Sigmoid colon (tissue), 4 donors: ENCODE measurements around the gene ACSS3.

Source experiments
- POLR2AphosphoS5 ChIP-seq, 4 donors: sonication (generic); formaldehyde crosslinking; IDR thresholded peaks; one replicate each; pipeline ENCODE4 v1.6.1; 2017; ENCODE audit warnings: antibody characterized with exemption in 4 of 4
- TF ChIP-seq, protein P1 (sequence below), 4 experiments: fragments of 450-650 bp in 3 of 4; fragments of 200-600 bp in 1 of 4; IDR thresholded peaks; one replicate each; pipeline ENCODE4 v1.5.1; 2016 to 2019; ENCODE audit warnings: antibody characterized with exemption in 4 of 4, mild to moderate bottlenecking in 3 of 4, moderate library complexity in 2 of 4

GRCh38 chr12:81137801-81138200 is 59.9 kb downstream of the ACSS3 start:
- TF ChIP-seq, protein P1, sequence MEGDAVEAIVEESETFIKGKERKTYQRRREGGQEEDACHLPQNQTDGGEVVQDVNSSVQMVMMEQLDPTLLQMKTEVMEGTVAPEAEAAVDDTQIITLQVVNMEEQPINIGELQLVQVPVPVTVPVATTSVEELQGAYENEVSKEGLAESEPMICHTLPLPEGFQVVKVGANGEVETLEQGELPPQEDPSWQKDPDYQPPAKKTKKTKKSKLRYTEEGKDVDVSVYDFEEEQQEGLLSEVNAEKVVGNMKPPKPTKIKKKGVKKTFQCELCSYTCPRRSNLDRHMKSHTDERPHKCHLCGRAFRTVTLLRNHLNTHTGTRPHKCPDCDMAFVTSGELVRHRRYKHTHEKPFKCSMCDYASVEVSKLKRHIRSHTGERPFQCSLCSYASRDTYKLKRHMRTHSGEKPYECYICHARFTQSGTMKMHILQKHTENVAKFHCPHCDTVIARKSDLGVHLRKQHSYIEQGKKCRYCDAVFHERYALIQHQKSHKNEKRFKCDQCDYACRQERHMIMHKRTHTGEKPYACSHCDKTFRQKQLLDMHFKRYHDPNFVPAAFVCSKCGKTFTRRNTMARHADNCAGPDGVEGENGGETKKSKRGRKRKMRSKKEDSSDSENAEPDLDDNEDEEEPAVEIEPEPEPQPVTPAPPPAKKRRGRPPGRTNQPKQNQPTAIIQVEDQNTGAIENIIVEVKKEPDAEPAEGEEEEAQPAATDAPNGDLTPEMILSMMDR (IDR thresholded peaks at IDR 0.05): no peak
- TF ChIP-seq POLR2AphosphoS5 (IDR thresholded peaks at IDR 0.05): no peak
